Islet precursor cell (in vitro differentiated cells): Measurements from ENCODE around the gene FOXL2NB.

Experiments used
- DNase-seq: peaks from one replicate; pipeline ENCODE4 v3.0.0-alpha.2; 2018

Gene FOXL2NB

DNA sequence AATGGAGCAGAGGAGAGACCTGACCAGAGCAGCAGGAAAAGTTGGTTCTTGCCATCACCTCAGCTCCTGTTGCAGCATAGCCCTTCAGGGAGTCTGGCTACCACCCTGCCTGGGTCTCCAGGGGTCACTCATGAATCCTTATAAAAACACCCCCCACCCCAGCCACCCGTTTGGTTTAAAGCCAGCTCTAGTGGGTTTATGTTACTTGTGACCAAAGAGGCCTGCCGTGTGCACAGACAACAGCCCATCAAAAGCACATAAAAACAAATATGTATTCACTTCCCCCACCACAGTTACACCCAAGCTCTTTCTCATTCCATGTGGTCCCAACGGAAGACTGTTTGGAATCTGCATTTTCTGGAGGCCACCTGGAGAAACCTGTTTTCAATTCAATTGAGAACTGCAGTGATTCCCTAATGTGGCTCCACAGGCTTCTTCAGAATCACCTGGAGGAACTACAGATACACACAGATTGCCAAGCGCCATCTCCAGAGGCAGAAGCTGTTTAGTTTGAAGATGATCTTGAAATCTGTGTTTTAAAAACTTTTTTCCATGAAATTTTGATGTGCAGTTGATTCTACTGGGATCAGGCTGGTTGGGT is 13.8 kb upstream of the FOXL2NB start:
- no peak for DNase-seq

- DNase-seq = no peak
Measured at GRCh38 chr3:138933981-138934691, 12.9 kb upstream of the FOXL2NB start.

GRCh38 chr3:138935505-138935862 is 11.5 kb upstream of the FOXL2NB start:
- DNase-seq = no peak

DNA sequence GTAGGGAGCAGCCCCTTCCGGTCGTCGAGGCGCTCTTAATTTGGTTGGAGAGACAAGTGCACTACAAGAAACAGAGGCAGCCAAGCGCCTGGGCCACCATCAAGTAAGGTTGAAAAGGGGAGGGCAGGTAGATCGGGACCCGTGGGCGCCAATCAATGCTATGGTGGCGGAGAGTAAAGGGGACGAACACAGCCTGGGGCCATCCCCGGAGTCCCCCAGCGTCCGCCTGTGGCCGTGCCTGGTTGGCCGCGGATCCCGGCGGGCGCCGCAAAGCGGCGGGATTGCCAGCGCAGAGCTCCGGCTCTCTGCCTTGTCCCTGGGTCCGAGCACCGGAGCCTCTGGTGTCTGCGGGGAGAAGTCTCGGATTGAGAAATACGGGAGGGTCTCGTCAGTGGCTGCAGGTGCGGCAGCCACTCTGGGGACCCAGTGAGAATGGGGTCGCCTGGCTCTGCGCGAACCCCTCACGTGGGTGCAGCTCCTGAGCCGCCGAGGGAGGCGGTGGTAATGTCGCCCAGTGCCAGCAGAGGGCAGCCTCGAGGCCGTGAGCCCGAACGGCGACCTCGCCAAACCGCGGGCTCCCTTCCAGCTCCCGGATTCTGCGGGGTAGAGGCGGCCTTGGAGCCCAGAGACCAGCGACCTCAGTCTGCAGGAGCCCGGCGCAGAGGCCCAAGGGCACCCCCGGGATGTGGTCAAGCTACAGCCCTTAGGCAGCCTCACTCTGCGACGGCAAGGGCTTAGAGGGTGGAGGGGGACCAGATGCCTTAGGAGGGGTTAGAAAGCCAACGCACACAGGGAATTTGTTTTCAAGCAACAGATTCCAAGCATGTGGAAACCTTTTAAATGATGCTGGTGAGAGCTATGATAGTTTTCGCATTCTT is 10.9 kb upstream of the FOXL2NB start:
- peak; percentile 85 for DNase-seq

DNA sequence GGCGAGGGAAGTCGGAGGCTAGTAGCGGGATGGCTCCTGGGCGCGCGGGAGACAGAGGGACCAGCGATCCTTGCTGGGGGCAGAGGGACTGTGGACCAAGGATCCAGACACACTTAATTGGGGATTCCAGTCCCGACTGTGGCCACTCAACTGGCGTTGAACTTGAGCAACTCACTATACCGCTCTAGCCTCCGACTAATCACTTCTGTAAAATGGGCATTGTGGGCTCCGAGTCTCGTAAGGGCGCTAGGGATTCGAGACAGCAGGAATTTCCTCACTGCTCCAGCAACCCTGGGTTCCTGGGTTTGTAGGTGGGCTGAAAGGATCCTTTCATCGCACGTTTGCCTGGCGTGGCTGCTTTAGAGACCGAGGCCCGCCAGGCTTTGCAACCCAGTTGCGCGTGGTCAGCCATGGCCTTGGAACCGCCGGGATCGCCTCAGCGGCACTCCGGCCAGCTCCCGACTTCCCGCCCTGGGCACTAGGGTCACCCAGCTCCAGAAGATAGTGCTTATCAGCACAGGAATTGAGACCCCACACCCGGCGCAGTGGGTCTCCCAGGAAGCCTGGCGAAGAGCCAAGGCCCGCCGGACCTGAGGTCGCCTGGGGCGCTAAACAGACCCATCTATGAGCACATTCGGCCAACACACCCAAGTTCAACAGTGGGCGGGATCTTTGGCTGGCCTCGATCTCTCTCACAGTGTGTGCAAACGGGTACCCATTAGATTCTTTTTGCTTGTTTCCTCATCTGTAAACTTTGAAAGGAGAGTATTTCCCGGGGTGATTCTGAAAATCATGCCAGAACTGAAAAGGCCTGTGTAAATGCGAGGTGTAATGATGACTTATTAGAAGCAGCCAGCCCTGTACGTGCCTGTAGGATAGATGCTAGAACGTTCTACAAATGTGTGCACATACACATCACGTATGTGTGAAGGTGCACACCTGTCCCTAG is 10.0 kb upstream of the FOXL2NB start:
- no peak for DNase-seq

DNA sequence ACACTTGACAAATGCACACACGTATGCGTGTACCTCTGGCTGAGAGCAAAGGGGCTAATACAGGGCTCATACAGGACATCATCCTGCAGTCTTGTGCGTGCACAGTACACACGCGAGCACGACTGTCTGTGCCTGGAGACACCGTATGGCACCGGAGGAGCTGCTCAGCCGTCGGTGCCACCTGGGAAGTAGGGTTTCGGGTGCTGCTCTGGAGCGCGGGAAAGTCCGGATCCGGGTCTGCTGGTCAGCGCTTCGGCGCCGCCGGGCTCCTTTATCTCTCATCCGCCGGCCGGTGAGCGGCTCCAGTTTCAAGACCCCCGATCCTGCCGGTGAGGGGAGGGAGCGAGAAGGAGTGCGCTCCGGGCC is 9.3 kb upstream of the FOXL2NB start:
- DNase-seq = no peak

- DNase-seq = no peak
Measured at GRCh38 chr3:138938056-138938876, 8.8 kb upstream of the FOXL2NB start.

DNA sequence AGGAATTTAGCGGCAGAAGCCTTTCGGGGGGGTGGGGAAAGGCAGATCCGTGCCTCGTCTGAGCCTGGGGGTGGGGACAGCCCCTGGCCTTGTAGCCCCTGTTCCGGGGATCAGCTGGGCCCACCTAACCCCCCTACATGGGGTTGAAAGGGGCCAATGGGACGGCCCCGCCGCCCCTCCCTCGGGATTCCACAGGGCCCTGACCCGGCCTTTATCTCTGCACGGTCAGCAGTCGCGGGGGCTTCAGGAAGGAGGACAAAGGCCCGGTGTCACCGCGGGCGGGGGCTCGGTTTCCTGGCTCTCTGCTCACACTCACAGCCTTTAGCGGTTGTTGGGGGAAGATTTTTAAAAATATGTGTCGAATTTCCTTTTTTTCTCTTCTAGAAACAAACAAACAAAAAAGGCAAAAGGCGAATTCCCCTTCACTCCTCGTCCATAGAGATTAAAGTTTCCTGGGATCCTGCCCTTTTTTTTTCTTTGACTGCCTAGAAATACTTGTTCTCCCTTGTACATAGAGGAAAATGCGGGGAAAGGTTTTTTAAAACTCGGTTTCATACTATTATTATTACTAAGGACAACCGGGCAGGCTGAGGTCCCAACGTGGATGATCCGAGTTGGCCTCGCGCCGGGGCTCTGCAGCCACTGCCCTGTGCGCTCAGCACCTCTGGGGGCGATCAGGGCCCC is 8.0 kb upstream of the FOXL2NB start:
- DNase-seq = no peak

DNA sequence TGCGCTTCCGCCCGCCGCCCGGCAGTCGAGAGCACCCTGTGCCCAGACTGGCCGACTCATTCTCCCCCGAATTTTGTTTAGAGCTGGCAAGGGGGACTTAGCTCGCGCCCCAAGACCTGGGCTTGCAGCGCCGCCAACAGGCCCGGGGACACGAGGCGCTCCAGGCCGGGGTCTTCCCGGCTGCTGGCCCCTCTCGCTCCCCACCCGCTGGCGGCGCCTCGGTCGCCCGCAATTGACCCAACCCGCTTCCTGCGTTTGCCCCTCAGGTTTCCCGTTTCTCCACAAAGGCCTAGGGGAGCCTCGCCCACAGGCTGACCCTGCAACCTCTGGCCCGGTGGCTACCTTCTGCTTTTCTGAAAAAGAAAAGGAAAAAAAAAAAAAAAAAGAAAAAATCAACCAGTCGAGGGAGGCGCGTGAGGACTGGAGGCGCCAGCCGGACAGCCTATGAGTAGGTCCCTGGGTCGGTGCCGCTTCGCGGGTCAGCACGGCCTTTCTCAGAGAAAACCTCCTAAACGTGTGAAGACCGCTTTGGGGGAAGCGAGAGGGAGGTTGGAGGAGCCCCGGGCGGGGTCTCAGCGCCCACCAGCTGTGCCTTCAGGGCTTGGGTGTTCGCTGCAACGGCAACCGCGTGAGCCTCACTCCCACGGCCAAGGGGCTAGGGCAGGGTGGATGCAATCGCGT is 7.3 kb upstream of the FOXL2NB start:
- peak; percentile 47 for DNase-seq

DNA sequence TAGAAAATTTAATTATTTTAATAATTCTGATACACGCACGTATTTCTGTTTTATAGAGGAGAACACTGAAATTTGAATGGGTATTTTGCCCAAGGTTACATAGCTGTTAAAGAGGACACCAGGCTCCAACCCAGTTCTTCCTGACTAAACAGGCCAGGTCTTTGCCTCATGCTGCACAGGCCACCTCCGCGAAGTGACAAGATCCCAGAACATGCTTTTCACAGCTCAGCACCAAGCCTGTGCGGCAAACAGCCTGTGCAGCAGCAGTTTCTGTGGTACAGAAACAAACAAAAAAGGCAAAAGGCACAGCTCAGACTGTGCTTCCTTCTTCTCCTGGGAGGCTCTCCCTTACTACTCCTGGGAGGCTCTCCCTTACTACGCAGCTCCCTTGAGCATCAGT is 6.6 kb upstream of the FOXL2NB start:
- peak; percentile 47 for DNase-seq

- peak; percentile 87 for DNase-seq
Measured at GRCh38 chr3:138941259-138941885, 5.6 kb upstream of the FOXL2NB start.

- no peak for DNase-seq
Measured at GRCh38 chr3:138942271-138942670, 4.7 kb upstream of the FOXL2NB start.

- no peak for DNase-seq
Measured at GRCh38 chr3:138942861-138943623, 4.0 kb upstream of the FOXL2NB start.

DNA sequence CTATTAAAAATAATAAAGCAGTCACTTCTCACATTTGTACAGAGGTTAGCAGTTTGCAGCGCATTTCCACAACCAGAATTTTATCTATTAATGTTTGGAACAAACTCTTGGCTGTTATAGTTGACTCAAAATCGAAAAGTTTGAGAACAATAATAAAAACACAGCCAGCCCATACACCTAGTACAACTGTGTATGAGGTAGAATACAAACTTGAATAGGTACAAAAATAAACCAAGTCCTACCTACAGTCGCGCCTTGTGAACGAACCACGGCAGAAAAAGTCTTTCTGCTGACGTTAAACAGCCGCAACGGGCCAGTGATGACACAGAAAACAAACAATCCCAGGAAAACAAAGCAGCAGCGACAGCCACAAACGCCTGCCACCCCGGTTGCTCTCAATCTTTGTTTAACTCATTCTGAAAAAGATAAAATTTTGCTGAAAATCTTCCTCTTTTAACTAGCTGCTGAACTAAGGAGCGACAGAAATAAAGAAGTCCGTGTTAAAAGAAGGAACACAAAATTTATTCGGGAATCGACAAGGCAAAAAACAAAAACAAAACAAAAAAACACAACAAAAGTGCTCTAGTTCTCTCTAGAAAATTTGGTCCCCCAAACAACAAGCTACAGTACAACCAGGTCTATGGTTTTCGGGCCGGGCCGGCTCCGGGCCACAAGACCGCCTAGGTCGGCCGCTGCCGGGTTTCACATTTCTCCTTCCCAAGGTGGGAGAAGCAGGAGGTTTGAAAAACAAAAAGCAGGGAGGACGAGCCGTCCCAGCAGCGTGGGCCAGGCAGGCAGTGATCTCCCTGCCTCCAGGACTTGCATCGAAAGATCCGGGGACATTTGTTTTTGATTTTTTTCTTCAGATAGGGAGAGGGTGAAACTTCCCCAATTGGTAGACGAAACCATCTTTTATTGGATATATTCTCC is 3.0 kb upstream of the FOXL2NB start:
- no peak for DNase-seq

- no peak for DNase-seq
Measured at GRCh38 chr3:138944654-138944928, 2.4 kb upstream of the FOXL2NB start.

DNA sequence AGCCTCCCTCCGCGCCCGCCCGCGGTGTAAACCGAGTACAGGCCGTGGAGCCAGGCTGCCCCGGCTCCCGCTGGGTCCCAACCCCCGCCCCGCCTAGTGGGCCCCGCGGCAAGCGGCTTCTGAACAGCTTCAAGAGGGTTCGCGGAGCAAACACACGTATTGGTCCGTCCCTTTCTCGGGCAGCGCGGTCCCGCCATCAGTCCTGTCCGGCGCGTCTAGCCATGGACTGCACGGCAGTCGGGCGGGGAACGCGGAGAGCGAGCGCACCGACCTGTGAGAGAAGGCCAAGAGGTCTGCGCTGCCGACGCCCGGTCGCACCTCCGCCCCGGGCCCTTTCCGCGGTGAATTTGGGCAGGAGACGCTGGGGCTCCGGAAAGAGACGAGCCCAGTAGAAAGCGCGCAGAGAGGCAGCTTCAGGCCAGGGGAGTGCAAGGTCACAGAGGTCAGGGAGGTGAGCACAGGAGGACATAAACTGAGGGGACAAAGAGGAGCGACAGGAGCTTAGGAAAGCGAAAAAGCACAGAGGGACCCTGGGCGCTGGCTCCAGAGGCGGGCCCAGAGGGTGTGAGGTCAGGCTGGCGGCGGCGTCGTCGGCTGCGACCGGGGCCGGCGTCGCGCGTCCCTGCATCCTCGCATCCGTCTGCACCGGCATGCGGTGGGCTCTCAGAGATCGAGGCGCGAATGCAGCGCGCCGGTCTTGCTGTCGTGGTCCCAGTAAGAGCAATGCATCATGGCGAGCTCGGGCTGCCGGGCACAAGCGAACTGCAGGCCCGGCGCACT is 1.9 kb upstream of the FOXL2NB start:
- peak; percentile 80 for DNase-seq
